ENCODE data around the gene ADCY7. TPM values are rescaled to one million over a fixed set of nuclear protein-coding genes. Genes with fewer than 3 reads are reported as not detected.

The ADCY7 gene
- polyA plus RNA-seq, 3 donors, result 3.5 to 10.9 (median 5.3) TPM

Other genes starting within 250 kb of the ADCY7 start
- gene CNEP1R1, start 241.3 kb upstream of the ADCY7 start, polyA plus RNA-seq, result 10 to 100 TPM in 1 of 3 donors, 1 to 10 TPM in 2; 3.5 to 14.2 (median 7.0) TPM
- gene HEATR3, start 200.6 kb upstream of the ADCY7 start, polyA plus RNA-seq, result 1 to 10 TPM; 3.8 to 8.0 (median 5.4) TPM
- gene TENT4B, start 113.2 kb upstream of the ADCY7 start, polyA plus RNA-seq, result 1 to 10 TPM; 2.5 to 3.4 (median 3.3) TPM
- gene BRD7, start 102.4 kb downstream of the ADCY7 start, polyA plus RNA-seq, result 10 to 100 TPM; 27.4 to 59.9 (median 32.0) TPM